IMR-90 (cell line): ENCODE results near the gene COL5A1. TPM values are rescaled to one million over a fixed set of nuclear protein-coding genes. Genes with fewer than 3 reads are reported as not detected.

Experiments
- ATAC-seq: fragments of 200-7000 bp; cut with Tn5 transposase; 2 replicates; pipeline ENCODE4 v1.9.1; 2020; ENCODE audit warnings: low read depth, mild to moderate bottlenecking, moderate library complexity
- BruUV-seq: library from RNA; stranded (reverse); fragments of 400-500 nt; replicated peaks from 2 replicates; lab custom pipeline; 2021; lab: Mats Ljungman, UMichigan
- CTCF ChIA-PET: fragments of 300-600 bp; formaldehyde crosslinking; extraction: SDS; loops from one replicate; lab custom pipeline; 2021; ENCODE audit warnings: antibody characterized with exemption; lab: Yijun Ruan, JAX
- POLR2A ChIA-PET: fragments of 300-600 bp; sonication (Branson Sonifier 250); formaldehyde crosslinking; loops from one replicate; lab custom pipeline; 2022; ENCODE audit warnings: antibody characterized with exemption; ENCODE audit not compliant: unreplicated experiment; lab: Charles Lee
- DNase-seq: peaks from one replicate; pipeline ENCODE4 v3.0.0; 2013
- H2AFZ ChIP-seq: replicated peaks from 2 replicates; pipeline ENCODE3; 2013; ENCODE audit warnings: low read length, mild to moderate bottlenecking; ENCODE audit not compliant: poor library complexity
- H2AK5ac ChIP-seq: 2 replicates; pipeline ENCODE4 v1.6.1; 2013; ENCODE audit warnings: low read depth, low read length, inconsistent platforms
- H2AK9ac ChIP-seq: replicated peaks from 2 replicates; pipeline ENCODE3; 2013; ENCODE audit warnings: mild to moderate bottlenecking, low read depth, low read length, moderate library complexity; ENCODE audit not compliant: poor library complexity
- H2BK120ac ChIP-seq: 2 replicates; pipeline ENCODE4 v1.6.1; 2013; ENCODE audit warnings: low read depth, low read length, inconsistent platforms
- H2BK15ac ChIP-seq: 3 replicates; pipeline ENCODE4 v1.6.1; 2013; ENCODE audit warnings: low read depth, low read length, inconsistent platforms
- H2BK20ac ChIP-seq: 2 replicates; pipeline ENCODE4 v1.6.1; 2013; ENCODE audit warnings: low read depth, mild to moderate bottlenecking, inconsistent platforms, low read length, moderate library complexity
- H2BK5ac ChIP-seq: 2 replicates; pipeline ENCODE4 v1.6.1; 2013; ENCODE audit warnings: mild to moderate bottlenecking, low read depth, low read length, inconsistent platforms; ENCODE audit not compliant: poor library complexity, severe bottlenecking
- H3K14ac ChIP-seq: replicated peaks from 2 replicates; pipeline ENCODE4 v1.6.1; 2013; ENCODE audit warnings: low read depth, low read length, inconsistent platforms
- H3K18ac ChIP-seq: 2 replicates; pipeline ENCODE4 v1.6.1; 2013; ENCODE audit warnings: low read depth, low read length, control low read depth
- H3K23ac ChIP-seq: 2 replicates; pipeline ENCODE4 v1.6.1; 2013; ENCODE audit warnings: low read depth, low read length, inconsistent platforms
- H3K27ac ChIP-seq: 2 replicates; pipeline ENCODE4 v1.5.1; 2013; ENCODE audit warnings: mild to moderate bottlenecking, control low read depth, low read length; ENCODE audit not compliant: insufficient read depth
- H3K27me3 ChIP-seq: 2 replicates; pipeline ENCODE4 v1.6.1; 2013; ENCODE audit warnings: low read length; ENCODE audit not compliant: control insufficient read depth, insufficient read depth
- H3K36me3 ChIP-seq: 2 replicates; pipeline ENCODE4 v1.6.1; 2013; ENCODE audit warnings: low read length, mixed read lengths; ENCODE audit not compliant: control insufficient read depth, insufficient read depth
- H3K4ac ChIP-seq: 2 replicates; pipeline ENCODE4 v1.6.1; 2013; ENCODE audit warnings: low read depth, low read length, inconsistent platforms
- H3K4me1 ChIP-seq: 2 replicates; pipeline ENCODE4 v1.6.1; 2013; ENCODE audit warnings: low read length, mixed read lengths; ENCODE audit not compliant: control insufficient read depth, insufficient read depth
- H3K4me2 ChIP-seq: 2 replicates; pipeline ENCODE4 v1.6.1; 2013; ENCODE audit warnings: low read depth, mild to moderate bottlenecking, control low read depth, low read length, moderate library complexity
- H3K4me3 ChIP-seq: 2 replicates; pipeline ENCODE4 v1.5.1; 2013; ENCODE audit warnings: low read depth, mild to moderate bottlenecking, control low read depth, low read length, moderate library complexity; ENCODE audit not compliant: insufficient read depth
- H3K56ac ChIP-seq: 2 replicates; pipeline ENCODE4 v1.6.1; 2013; ENCODE audit warnings: low read length, inconsistent platforms; ENCODE audit not compliant: insufficient read depth; ENCODE audit errors: extremely low read depth
- H3K79me1 ChIP-seq, 2 experiments: 2 replicates each; pipeline ENCODE4 v1.6.1; 2013; ENCODE audit warnings: low read length in 2 of 2, inconsistent platforms in 1 of 2, low read depth in 1 of 2
- H3K9ac ChIP-seq: 2 replicates; pipeline ENCODE4 v1.6.1; 2013; ENCODE audit warnings: low read depth, low read length, control low read depth
- H3K9me1 ChIP-seq: 2 replicates; pipeline ENCODE4 v1.6.1; 2013; ENCODE audit warnings: low read length, inconsistent platforms; ENCODE audit not compliant: insufficient read depth
- H3K9me3 ChIP-seq: 2 replicates; pipeline ENCODE4 v1.6.1; 2013; ENCODE audit warnings: low read length; ENCODE audit not compliant: control insufficient read depth, insufficient read depth
- H4K20me1 ChIP-seq: 2 replicates; pipeline ENCODE4 v1.6.1; 2013; ENCODE audit warnings: low read length, inconsistent platforms; ENCODE audit not compliant: insufficient read depth
- H4K5ac ChIP-seq: 2 replicates; pipeline ENCODE4 v1.6.1; 2013; ENCODE audit warnings: mild to moderate bottlenecking, low read depth, low read length, control low read depth
- H4K8ac ChIP-seq, 2 experiments: 2 replicates each; pipeline ENCODE4 v1.6.1; 2013; ENCODE audit warnings: low read depth in 2 of 2, low read length in 2 of 2, control low read depth in 1 of 2, inconsistent platforms in 1 of 2
- H4K91ac ChIP-seq: 2 replicates; pipeline ENCODE4 v1.6.1; 2013; ENCODE audit warnings: low read depth, low read length, inconsistent platforms; ENCODE audit not compliant: insufficient read depth
- BHLHE40 ChIP-seq: fragments of 150-350 bp; IDR thresholded peaks from 2 replicates; pipeline ENCODE4 v1.6.1; 2016; ENCODE audit warnings: mild to moderate bottlenecking, low read depth, low read length
- CEBPB ChIP-seq: IDR thresholded peaks from 2 replicates; pipeline ENCODE4 v1.6.1; 2012; ENCODE audit warnings: low read depth, low read length, improper control_type of control experiment
- CHD1 ChIP-seq: IDR thresholded peaks from 2 replicates; pipeline ENCODE4 v1.6.1; 2012; ENCODE audit warnings: low read depth, low read length, improper control_type of control experiment
- CTCF ChIP-seq: conservative IDR thresholded peaks from 2 replicates; pipeline ENCODE4 v1.5.1; 2012; ENCODE audit warnings: mild to moderate bottlenecking, low read depth, low read length, improper control_type of control experiment
- ELK1 ChIP-seq: fragments of 150-350 bp; IDR thresholded peaks from 2 replicates; pipeline ENCODE4 v1.6.1; 2016; ENCODE audit warnings: low read depth, mild to moderate bottlenecking, low read length, moderate library complexity, borderline replicate concordance
- FOS ChIP-seq: fragments of 150-350 bp; IDR thresholded peaks from 2 replicates; pipeline ENCODE4 v1.6.1; 2016; ENCODE audit warnings: low read depth, low read length
- MAFK ChIP-seq: IDR thresholded peaks from 2 replicates; pipeline ENCODE4 v1.6.1; 2012; ENCODE audit warnings: low read depth, low read length, improper control_type of control experiment
- MAZ ChIP-seq: IDR thresholded peaks from 2 replicates; pipeline ENCODE4 v1.6.1; 2012; ENCODE audit warnings: low read depth, mild to moderate bottlenecking, low read length, improper control_type of control experiment, moderate library complexity, borderline replicate concordance
- MXI1 ChIP-seq: IDR thresholded peaks from 2 replicates; pipeline ENCODE4 v1.6.1; 2012; ENCODE audit warnings: low read depth, mild to moderate bottlenecking, low read length, moderate library complexity, borderline replicate concordance
- NFE2L2 ChIP-seq: fragments of 150-350 bp; IDR thresholded peaks from 2 replicates; pipeline ENCODE4 v1.6.1; 2016; ENCODE audit warnings: low read depth, mild to moderate bottlenecking, low read length
- POLR2A ChIP-seq: IDR thresholded peaks from 2 replicates; pipeline ENCODE4 v1.6.1; 2012; ENCODE audit warnings: mild to moderate bottlenecking, low read depth, low read length
- RAD21 ChIP-seq: IDR thresholded peaks from 2 replicates; pipeline ENCODE4 v1.6.1; 2012; ENCODE audit warnings: low read length, improper control_type of control experiment
- RCOR1 ChIP-seq: IDR thresholded peaks from 2 replicates; pipeline ENCODE4 v1.6.1; 2012; ENCODE audit warnings: mild to moderate bottlenecking, low read length, improper control_type of control experiment; ENCODE audit not compliant: insufficient replicate concordance
- RFX5 ChIP-seq: IDR thresholded peaks from 2 replicates; pipeline ENCODE4 v1.8.0; 2012; ENCODE audit warnings: low read depth, mild to moderate bottlenecking, low read length, moderate library complexity
- SMC3 ChIP-seq: fragments of 150-350 bp; IDR thresholded peaks from 2 replicates; pipeline ENCODE4 v1.6.1; 2016; ENCODE audit warnings: low read depth, mild to moderate bottlenecking, antibody characterized with exemption, low read length, moderate library complexity
- USF2 ChIP-seq: fragments of 150-350 bp; IDR thresholded peaks from 2 replicates; pipeline ENCODE4 v1.6.1; 2017; ENCODE audit warnings: mild to moderate bottlenecking, antibody characterized with exemption, low read length, low read depth
- WGBS, 2 experiments: methylation state at CpG; one replicate each; pipeline versions ENCODE4 v1.1.5 to v1.1.7; 2013; ENCODE audit warnings: missing lambda C conversion rate in 2 of 2; ENCODE audit not compliant: insufficient read length in 1 of 2; ENCODE audit errors: extremely low coverage in 2 of 2; 5-methylcytosine and 5-hydroxymethylcytosine counted together
- dilution Hi-C: fragments of 300-500 bp; cut with HindIII; formaldehyde crosslinking; loops from one replicate; pipeline ENCODE4 v1.14.3; 2018; ENCODE audit warnings: low sequenced_read_pairs; ENCODE audit not compliant: unreplicated experiment
- in situ Hi-C: fragments of 300-500 bp; cut with MboI; formaldehyde crosslinking; loops from 3 replicates; pipeline ENCODE4 v1.14.3; 2019; ENCODE audit warnings: low sequenced_read_pairs, inconsistent platforms, mixed read lengths
- intact Hi-C: fragments of 100-400 bp; cut with micrococcal nuclease; formaldehyde crosslinking; loops from 2 replicates; pipeline ENCODE4 v1.10.0; 2022
- polyA plus RNA-seq, 3 experiments: library from polyadenylated mRNA; depleted of rRNA; stranded (reverse); fragments of >200 nt; gene quantifications; 2 replicates each; pipeline ENCODE4 v1.2.3, GENCODE V29; 2012; ENCODE audit warnings: low replicate concordance in 1 of 3
- total RNA-seq: library from RNA; depleted of rRNA; stranded (reverse); fragments of >200 nt; gene quantifications from 2 replicates; pipeline ENCODE4 v1.2.3, GENCODE V29; 2012

The COL5A1 gene
- total and polyA plus RNA-seq, 2 of the 4 experiments (the other 2 are of a cell fraction), result 19.2 to 173 TPM

- TF ChIP-seq NFE2L2 (no peak), BHLHE40 (no peak), RCOR1 (no peak), SMC3 (no peak), CTCF (no peak), POLR2A (no peak), USF2 (no peak), ELK1 (no peak), FOS (no peak), CEBPB (no peak), MAFK (no peak), CHD1 (no peak), RAD21 (no peak), MAZ (no peak), RFX5 (no peak), MXI1 (no peak)
- POLR2A ChIA-PET, result no interaction called here
- peak overlapping the region; percentile 76 for H2AK5ac ChIP-seq
- no peaks in the 10 kb centered on the region; the same call in 1 of the 2 replicates for H4K20me1 ChIP-seq
- no peak overlapping the region for H3K23ac ChIP-seq
- peak overlapping the region; percentile 20; the same call in 1 of the 2 replicates for H2BK20ac ChIP-seq
- no peak overlapping the region for H3K56ac ChIP-seq
- 0 out of 2 replicates have a peak, but pooled peaks cover 2% of the 10 kb centered on the region for H3K9me3 ChIP-seq
- no peak overlapping the region for H4K5ac ChIP-seq
- dilution Hi-C loops (no loop called here), intact Hi-C loops (no loop called here), in situ Hi-C loops (no loop called here)
- no peak for DNase-seq
- no peak overlapping the region for H3K14ac ChIP-seq
- peaks cover 14% of the 10 kb centered on the region for H3K9me1 ChIP-seq
- 0 out of 2 replicates have a peak overlapping the region, but pooled peaks have one; percentile 8 for H3K4ac ChIP-seq
- H3K4me1 ChIP-seq, result peaks cover 18% of the 10 kb centered on the region
- no peak overlapping the region for H4K91ac ChIP-seq
- CTCF ChIA-PET, result no interaction called here
- no peaks in the 10 kb centered on the region for H3K27me3 ChIP-seq
- H3K4me3 ChIP-seq, result no peak overlapping the region
- 73% methylated on average over 4 of the region's 8 CpGs; no CpG with 5 or more reads in 1 of the 2 experiments for WGBS, 2 experiments
- no peak overlapping the region for H4K8ac ChIP-seq
- no peak overlapping the region for H2AFZ ChIP-seq
- no TSS peak for BruUV-seq
- H3K18ac ChIP-seq, result no peak overlapping the region
- no peak overlapping the region for H2BK15ac ChIP-seq
- H2AK9ac ChIP-seq, result no peak overlapping the region
- H3K9ac ChIP-seq, result no peak overlapping the region
- peak overlapping the region; percentile 3; the same call in 1 of the 2 replicates for H2BK120ac ChIP-seq
- no peaks in the 10 kb centered on the region for H3K36me3 ChIP-seq
- no peak overlapping the region for H2BK5ac ChIP-seq
- no peak for ATAC-seq
- no peak overlapping the region for H3K27ac ChIP-seq
- H3K4me2 ChIP-seq, result no peak overlapping the region
- peaks cover 2 to 8% of the 10 kb centered on the region in 2 experiments; a peak in 1 of 4 replicates for H3K79me1 ChIP-seq
Measured at GRCh38 chr9:134605351-134605965, 36.1 kb upstream of the COL5A1 start.
